ENCODE results near the gene UBE2I. TPM values are rescaled to one million over a fixed set of nuclear protein-coding genes. Genes with fewer than 3 reads are reported as not detected.

The UBE2I gene
- total RNA-seq, 2 donors from 2014 or later, result 58.2 to 110 TPM

DNA sequence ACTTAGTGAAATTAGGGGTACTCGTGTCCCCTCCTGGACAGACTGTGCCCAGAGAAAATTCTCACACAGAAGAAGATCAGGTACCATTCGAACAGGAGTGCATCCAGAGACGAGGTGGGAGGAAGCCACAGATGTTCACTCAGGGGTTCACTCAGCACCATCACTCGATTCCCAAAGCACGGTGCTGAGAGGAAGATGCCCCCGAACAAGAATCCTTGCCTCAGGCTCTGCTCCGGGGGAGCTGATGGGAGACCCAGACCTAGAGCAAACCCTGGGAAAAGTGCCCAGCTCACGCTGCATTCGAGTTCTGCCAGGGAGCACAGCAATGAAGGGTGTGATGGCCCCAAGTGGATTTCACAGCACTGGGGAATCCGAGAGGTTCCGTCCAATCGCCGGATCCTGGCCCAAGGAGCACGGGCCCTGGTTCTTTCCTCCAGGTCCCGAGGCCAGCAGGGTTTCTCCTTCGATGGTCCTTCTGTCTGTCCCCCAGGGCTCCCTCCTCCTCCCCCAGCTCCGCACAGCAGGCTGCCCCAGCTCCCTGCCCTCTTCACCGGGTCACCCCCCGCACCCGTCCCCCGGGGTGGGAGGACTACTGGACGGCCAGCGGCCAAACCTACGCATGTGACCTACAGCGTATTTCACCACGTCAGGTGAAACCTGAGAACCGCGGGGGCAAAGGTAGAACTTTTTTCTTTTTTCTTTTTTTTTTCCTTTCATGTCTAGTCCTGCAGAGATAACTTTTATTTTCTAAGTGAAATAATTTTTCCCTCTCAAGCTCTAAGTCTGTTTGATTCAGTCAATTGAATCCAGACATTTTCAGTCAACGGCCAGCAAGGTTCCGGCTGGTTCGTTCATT, 10.2 kb upstream of the UBE2I start:
- WGBS, result 53% methylated on average over 31 of the region's 31 CpGs
- Histone ChIP-seq H3K27me3 (replicated peaks; ENCODE audit: insufficient read depth) (no peaks in the 10 kb centered on the region), H3K36me3 (no peaks in the 10 kb centered on the region), H3K4me1 (replicated peaks) (peaks cover 9% of the 10 kb centered on the region), H3K27ac (no peak overlapping the region), H3K9me3 (no peaks in the 10 kb centered on the region), H3K4me3 (no peak overlapping the region)
- no peak for DNase-seq (ENCODE audit: low spot score)
- intact Hi-C loops (cut with DNase I), result no loop called here
- TF ChIP-seq, protein P1, sequence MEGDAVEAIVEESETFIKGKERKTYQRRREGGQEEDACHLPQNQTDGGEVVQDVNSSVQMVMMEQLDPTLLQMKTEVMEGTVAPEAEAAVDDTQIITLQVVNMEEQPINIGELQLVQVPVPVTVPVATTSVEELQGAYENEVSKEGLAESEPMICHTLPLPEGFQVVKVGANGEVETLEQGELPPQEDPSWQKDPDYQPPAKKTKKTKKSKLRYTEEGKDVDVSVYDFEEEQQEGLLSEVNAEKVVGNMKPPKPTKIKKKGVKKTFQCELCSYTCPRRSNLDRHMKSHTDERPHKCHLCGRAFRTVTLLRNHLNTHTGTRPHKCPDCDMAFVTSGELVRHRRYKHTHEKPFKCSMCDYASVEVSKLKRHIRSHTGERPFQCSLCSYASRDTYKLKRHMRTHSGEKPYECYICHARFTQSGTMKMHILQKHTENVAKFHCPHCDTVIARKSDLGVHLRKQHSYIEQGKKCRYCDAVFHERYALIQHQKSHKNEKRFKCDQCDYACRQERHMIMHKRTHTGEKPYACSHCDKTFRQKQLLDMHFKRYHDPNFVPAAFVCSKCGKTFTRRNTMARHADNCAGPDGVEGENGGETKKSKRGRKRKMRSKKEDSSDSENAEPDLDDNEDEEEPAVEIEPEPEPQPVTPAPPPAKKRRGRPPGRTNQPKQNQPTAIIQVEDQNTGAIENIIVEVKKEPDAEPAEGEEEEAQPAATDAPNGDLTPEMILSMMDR (IDR thresholded peaks at IDR 0.05), result no peak
- TF ChIP-seq POLR2A (IDR thresholded peaks at IDR 0.05) (peak; percentile 36), POLR2AphosphoS5 (IDR thresholded peaks at IDR 0.05) (no peak)

DNA sequence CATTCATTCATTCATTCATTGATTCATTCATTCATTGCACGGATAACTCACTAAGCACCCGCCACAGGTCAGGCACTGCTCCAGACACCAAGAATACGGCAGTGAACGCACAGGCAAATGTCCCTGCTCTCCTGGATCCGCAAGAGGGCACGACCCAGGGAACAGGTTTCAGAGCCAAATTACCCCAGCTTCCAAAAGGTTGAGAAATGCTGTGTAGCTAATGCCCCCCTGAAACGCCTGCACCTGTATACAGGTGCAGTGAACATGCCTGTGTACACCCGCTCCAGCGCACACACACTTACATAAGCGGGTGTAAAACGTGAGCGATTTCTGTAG, 9.6 kb upstream of the UBE2I start:
- Histone ChIP-seq H3K36me3 (no peaks in the 10 kb centered on the region), H3K27me3 (replicated peaks; ENCODE audit: insufficient read depth) (no peaks in the 10 kb centered on the region), H3K4me3 (no peak overlapping the region), H3K4me1 (replicated peaks) (peaks cover 9% of the 10 kb centered on the region), H3K27ac (no peak overlapping the region), H3K9me3 (no peaks in the 10 kb centered on the region)
- intact Hi-C loops (cut with DNase I), result loop anchor here (10.0 kb wide), 1 partner anchor 65 kb away; no protein-coding TSS in a partner anchor
- TF ChIP-seq, protein P1 (IDR thresholded peaks at IDR 0.05), result no peak
- TF ChIP-seq POLR2AphosphoS5 (IDR thresholded peaks at IDR 0.05), result no peak
- TF ChIP-seq POLR2A (IDR thresholded peaks at IDR 0.05), result no peak
- WGBS, result 64% methylated on average over 12 of the region's 12 CpGs
- DNase-seq (ENCODE audit: low spot score), result no peak

DNA sequence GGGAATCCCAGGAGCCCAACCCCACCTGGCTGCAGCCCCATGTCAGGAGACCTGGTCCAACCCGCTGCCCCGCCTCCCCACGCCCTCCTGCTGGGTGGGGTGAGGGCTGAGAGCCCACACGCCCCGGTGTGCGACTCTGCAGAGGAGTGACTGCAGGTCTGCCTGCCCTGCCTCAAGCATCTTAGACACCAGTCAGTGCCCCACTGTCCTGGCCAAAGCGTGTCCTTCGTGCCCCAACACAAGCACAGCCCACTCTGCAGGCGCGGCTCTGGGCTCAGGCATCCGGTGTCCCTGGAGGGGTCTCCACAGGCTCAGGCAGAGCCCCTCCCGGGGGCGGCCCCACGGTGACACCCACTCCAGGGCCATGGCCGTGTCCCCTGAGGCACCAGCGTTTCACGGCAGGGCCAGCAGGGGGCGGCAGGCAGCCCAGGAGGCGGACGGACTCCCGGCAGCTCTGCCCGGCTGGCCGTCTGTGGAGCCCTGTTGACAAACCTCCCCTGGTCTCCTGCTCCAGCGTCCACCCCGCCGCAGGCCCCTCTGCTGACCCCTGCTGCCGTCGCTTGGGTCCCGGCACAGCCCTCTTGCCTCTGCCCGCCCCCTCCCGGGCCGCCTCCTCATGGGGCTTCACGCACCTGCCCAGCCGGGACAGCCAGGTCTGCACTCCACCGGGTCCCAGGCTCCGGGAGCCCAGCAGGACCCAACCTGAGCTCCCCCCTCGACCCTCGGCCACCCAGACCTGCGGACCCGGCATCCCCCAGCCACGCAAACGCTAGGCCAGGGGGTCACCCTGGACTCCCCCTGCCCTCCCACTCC, 8.6 kb upstream of the UBE2I start:
- DNase-seq (ENCODE audit: low spot score), result peak; percentile 48

DNA sequence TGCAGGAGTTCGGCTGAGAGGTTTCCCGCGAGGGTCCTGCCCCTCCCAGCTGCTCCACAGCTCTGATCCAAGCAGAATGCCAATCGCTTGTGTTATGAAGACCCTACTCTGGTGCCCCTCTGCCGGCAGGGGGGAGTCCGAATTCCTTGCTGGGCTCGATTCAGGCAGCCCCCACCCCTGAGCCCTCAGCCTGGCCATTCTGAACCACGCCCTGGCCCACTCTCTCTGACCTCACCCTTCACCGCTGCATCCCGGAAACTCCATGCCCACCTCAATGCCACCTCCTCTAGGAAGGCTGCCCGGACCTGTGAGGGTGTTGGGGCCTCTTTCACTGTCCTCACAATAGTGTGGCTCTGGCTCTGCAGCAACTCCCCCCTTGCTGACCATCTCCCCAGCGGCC, 7.9 kb upstream of the UBE2I start:
- no peaks in the 10 kb centered on the region for H3K36me3 ChIP-seq
- H3K4me1 ChIP-seq (replicated peaks), result peaks cover 9% of the 10 kb centered on the region
- no peaks in the 10 kb centered on the region for H3K27me3 ChIP-seq (replicated peaks; ENCODE audit: insufficient read depth)
- 78% methylated on average over 12 of the region's 12 CpGs for WGBS
- H3K9me3 ChIP-seq, result no peaks in the 10 kb centered on the region
- H3K4me3 ChIP-seq, result no peak overlapping the region
- intact Hi-C loops (cut with DNase I), result loop anchor here (10.0 kb wide), 1 partner anchor 63 kb away; no protein-coding TSS in a partner anchor
- no peak overlapping the region for H3K27ac ChIP-seq
- TF ChIP-seq POLR2AphosphoS5 (IDR thresholded peaks at IDR 0.05) (no peak), POLR2A (IDR thresholded peaks at IDR 0.05) (no peak)
- TF ChIP-seq, protein P1 (IDR thresholded peaks at IDR 0.05), result no peak
- DNase-seq (ENCODE audit: low spot score), result no peak

More for the DNA sequence above, 8.6 kb upstream of the UBE2I start:
- peaks cover 9% of the 10 kb centered on the region for H3K4me1 ChIP-seq (replicated peaks)
- TF ChIP-seq, protein P1 (IDR thresholded peaks at IDR 0.05), result peak; percentile 37 to 86 (median 65)
- TF ChIP-seq POLR2AphosphoS5 (IDR thresholded peaks at IDR 0.05) (no peak), POLR2A (IDR thresholded peaks at IDR 0.05) (peak; percentile 44)
- intact Hi-C loops (cut with DNase I), result loop anchor here (10.0 kb wide), 1 partner anchor 64 kb away; no protein-coding TSS in a partner anchor
- H3K27ac ChIP-seq, result no peak overlapping the region
- H3K9me3 ChIP-seq, result no peaks in the 10 kb centered on the region
- H3K36me3 ChIP-seq, result no peaks in the 10 kb centered on the region
- no peak overlapping the region for H3K4me3 ChIP-seq
- H3K27me3 ChIP-seq (replicated peaks; ENCODE audit: insufficient read depth), result no peaks in the 10 kb centered on the region
- 8% methylated on average over 37 of the region's 42 CpGs for WGBS

All from prostate gland (tissue), 2 donors.